Breast epithelium (tissue), 3 donors: ENCODE data around the gene CT47C1.

Experiments
- POLR2A ChIP-seq: fragments of 450-650 bp; IDR thresholded peaks from one replicate; pipeline ENCODE4 v1.6.1; 2016; ENCODE audit warnings: antibody characterized with exemption, mild to moderate bottlenecking, moderate library complexity
- POLR2AphosphoS5 ChIP-seq, 3 donors: sonication (generic); formaldehyde crosslinking; IDR thresholded peaks; one replicate each; pipeline ENCODE4 v1.6.1; 2017; ENCODE audit warnings: antibody characterized with exemption in 3 of 3
- TF ChIP-seq, protein P1 (sequence below), 3 donors: fragments of 450-650 bp; IDR thresholded peaks; one replicate each; pipeline ENCODE4 v1.5.1; 2016 to 2017; ENCODE audit warnings: antibody characterized with exemption in 3 of 3, mild to moderate bottlenecking in 3 of 3, moderate library complexity in 3 of 3

DNA sequence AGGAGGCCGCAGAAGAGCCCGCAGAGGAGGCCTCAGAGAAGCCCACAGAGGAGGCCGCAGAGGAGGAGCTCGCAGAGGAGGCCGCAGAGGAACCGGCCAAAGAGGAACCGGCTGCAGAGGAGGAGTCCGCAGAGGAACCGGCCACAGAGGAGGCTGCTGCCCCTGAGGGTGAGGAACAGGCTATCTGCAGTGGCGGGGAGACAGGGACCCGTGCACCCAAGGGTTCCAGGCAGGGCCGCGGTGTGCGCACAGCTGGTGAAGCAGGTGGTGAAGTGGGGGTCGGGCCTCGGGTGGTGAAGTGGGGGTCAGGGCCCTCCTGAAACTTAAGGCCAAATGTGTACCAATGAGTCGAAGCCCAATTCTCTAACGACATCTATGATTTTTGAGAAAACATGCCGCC lies 1.1 kb downstream of the CT47C1 start:
- TF ChIP-seq, protein P1, sequence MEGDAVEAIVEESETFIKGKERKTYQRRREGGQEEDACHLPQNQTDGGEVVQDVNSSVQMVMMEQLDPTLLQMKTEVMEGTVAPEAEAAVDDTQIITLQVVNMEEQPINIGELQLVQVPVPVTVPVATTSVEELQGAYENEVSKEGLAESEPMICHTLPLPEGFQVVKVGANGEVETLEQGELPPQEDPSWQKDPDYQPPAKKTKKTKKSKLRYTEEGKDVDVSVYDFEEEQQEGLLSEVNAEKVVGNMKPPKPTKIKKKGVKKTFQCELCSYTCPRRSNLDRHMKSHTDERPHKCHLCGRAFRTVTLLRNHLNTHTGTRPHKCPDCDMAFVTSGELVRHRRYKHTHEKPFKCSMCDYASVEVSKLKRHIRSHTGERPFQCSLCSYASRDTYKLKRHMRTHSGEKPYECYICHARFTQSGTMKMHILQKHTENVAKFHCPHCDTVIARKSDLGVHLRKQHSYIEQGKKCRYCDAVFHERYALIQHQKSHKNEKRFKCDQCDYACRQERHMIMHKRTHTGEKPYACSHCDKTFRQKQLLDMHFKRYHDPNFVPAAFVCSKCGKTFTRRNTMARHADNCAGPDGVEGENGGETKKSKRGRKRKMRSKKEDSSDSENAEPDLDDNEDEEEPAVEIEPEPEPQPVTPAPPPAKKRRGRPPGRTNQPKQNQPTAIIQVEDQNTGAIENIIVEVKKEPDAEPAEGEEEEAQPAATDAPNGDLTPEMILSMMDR (IDR thresholded peaks at IDR 0.05), result no peak
- TF ChIP-seq POLR2AphosphoS5 (IDR thresholded peaks at IDR 0.05) (no peak), POLR2A (no peak)
